ENCODE data around the gene SFMBT2.

DNA sequence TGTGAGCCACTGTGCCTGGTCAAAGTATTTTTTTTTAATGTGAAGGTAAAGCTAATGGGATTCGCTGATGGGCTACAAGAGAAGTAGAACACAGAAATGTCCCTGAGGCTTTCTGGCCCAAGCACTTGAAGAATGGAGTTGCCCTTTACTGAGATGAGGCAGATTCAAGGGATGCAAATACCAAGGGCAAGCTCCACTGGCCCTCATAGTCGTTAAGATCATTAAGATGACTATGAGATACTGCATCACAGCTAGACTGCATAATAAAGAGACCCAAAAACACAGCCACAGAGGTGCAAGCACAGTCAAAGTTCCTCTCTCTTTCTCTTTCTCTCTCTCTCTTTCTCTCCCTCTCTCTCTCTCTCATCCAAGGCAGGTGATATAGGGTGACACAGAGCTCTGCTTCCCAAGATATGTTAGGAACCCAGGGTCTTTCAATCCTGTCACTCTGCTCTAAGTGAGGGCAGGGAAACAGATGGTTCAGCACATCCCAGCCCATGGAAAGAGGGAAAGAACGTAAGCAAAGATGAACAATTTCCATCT lies 117.4 kb downstream of the SFMBT2 start:
- no peak for TF ChIP-seq GATA2 (IDR thresholded peaks at IDR 0.05; ENCODE audit: low read depth, low read length)
- TF ChIP-seq GATA3 (IDR thresholded peaks at IDR 0.05; ENCODE audit: low read depth, low read length), result no peak
